ENCODE data around the gene CFAP46.
"Not testable (repeated sequence)": the region's sequence is repeated elsewhere in the genome, so short reads cannot be mapped to it uniquely, and the experiment has no call there.

CFAP46 gene

GRCh38 chr10:132844069-132844809 lies 98.1 kb downstream of the CFAP46 start:
- DNase-seq (ENCODE audit: low spot score), result no peak

- not testable (repeated sequence) for DNase-seq (ENCODE audit: low spot score)
Measured at GRCh38 chr10:132843276-132843675, 99.1 kb downstream of the CFAP46 start.

GRCh38 chr10:132842397-132842796 lies 100.0 kb downstream of the CFAP46 start:
- DNase-seq (ENCODE audit: low spot score), result no peak

GRCh38 chr10:132841615-132841975 lies 100.8 kb downstream of the CFAP46 start:
- no peak for DNase-seq (ENCODE audit: low spot score)

- no peak for DNase-seq (ENCODE audit: low spot score)
Measured at GRCh38 chr10:132840698-132841614, 101.4 kb downstream of the CFAP46 start.

DNA sequence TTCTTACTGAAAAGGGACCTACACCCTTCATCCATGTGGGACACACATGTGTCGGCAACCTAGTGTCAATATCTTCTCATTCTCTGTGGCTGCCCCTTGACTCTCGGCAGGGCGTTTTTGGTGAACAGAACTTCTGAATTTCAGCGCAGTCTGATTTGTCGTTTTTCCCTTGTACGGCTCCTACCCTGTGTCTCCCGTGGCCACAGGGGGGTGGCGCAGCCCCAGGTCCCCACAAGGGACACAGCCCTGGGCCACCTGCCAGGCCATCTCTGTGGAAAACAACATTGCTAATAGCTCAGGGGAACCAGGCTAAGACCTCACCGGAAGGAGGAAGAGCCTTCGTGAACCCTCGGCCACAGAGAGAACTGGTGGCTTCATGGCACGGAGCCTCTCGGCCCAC lies 103.3 kb downstream of the CFAP46 start:
- DNase-seq (ENCODE audit: low spot score), result no peak

GRCh38 chr10:132838346-132838970 lies 103.9 kb downstream of the CFAP46 start:
- DNase-seq (ENCODE audit: low spot score), result peak; percentile 39

DNA sequence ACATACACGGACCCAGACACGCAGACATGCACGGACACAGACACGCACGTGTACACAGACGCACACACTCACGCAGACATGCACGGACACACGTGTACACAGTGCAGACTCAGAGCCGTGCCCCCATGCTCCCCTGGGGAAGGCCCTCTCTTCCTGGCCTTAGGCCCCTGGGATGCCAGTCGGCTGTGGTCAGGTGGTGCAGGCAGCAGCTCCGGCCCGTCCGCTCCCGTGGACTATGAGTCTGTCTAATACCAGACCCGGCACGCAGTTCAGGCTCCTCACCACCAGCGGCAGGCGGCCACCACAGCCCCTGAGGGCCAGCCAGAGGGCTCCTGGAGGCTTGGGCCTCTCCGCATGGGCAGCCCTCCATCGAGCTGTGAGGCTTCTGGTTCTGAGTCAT lies 104.5 kb downstream of the CFAP46 start:
- peak; percentile 42 for DNase-seq (ENCODE audit: low spot score)

- peak; percentile 71 for DNase-seq (ENCODE audit: low spot score)
Measured at GRCh38 chr10:132836832-132837540, 105.4 kb downstream of the CFAP46 start.

- DNase-seq (ENCODE audit: low spot score), result peak; percentile 47
Measured at GRCh38 chr10:132836248-132836831, 106.0 kb downstream of the CFAP46 start.

GRCh38 chr10:132835848-132836233 lies 106.5 kb downstream of the CFAP46 start:
- no peak for DNase-seq (ENCODE audit: low spot score)

- peak; percentile 39 for DNase-seq (ENCODE audit: low spot score)
Measured at GRCh38 chr10:132834891-132835847, 107.2 kb downstream of the CFAP46 start.

GRCh38 chr10:132834311-132834761 lies 108.0 kb downstream of the CFAP46 start:
- DNase-seq (ENCODE audit: low spot score), result no peak

DNA sequence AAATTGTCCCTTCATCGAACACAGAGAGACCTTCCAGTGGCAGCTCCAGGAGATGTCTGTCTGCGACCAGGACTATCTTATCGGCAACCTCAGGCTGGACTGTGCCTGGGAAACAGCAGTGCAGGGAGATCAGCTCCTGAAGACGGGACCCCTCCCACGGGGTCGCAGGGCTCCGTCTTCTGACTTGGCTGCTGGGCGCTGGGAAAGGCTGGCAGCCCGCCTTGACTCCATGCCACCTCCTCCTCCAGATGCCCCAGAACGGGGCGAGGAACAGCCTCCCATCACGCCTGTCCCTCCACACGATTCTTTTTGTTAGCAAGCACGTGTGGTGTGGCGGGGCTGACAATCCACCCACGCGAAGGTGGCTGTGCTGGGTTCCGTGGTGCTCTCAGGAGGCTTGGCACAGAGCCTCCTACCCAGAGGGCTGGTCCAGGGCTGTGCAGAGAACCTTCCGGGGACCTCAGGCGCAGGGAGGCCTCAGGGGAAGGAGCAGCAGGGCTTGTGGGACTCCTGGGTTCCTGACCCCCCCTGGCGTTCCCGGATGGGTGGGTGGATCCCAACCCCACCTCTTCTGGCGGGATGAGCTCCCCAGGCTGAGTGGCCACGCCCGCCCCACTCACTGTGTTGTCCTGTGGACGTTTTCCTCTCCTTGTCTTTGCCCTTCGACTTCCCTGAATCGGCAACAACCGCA lies 108.8 kb downstream of the CFAP46 start:
- peak; percentile 39 for DNase-seq (ENCODE audit: low spot score)

DNA sequence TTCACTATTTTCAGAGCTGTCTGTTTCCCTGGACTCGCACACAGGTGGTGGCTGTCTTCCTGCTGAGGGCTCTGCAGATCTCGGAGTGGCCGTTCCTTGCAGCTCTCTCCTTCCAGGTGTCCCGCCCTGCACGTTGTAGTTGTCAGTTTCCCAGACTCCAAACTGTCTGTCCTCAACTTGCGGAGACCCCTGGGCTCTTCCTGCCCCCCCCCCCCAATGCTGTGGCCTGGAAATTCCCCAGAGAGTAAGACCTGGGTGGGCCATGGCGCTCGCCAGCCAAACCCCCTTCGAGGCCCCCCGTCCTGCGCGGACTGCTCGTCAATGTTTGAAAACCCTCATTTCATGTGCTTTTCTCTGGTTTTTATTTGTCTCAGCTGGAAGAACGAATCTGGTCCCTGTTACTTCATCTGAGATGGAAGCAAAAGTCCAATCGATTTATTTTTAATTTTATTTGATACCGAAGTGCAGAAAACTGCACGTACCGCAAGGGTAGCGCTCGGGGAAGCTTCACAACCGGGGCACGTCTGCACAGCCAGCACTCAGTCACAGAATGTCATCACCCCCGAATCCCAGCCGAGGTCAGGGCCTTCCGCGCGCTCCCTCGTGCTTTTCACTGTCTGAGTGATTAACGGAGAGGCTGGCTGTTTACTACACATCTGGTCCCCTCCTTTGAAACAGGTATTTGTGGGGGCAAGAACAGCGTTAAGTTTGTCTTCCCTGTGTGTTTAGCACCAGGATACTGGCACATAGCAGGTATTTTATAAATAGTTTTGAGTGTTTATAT lies 110.0 kb downstream of the CFAP46 start:
- DNase-seq (ENCODE audit: low spot score), result no peak

DNA sequence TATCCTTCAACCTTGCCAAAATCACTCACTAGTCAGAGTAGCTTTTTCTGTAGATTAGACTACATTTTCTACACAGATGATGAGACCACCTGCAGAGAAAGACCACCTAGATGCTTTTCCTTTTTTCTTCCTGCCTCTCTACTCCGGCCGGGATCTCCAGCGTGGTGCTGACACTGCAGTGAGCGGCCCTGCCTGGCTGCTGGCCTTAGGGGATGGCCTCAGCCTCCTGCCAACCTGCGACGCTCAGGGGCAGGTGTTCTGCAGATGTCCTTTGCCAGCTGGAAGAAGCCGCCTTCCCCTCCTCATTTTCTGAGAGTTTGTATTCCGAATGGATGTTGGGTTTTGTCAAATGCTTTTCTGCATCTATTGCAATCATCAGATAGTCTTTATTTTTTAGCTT lies 113.0 kb downstream of the CFAP46 start:
- DNase-seq (ENCODE audit: low spot score), result no peak

- no peak for DNase-seq (ENCODE audit: low spot score)
Measured at GRCh38 chr10:132828681-132829080, 113.7 kb downstream of the CFAP46 start.

DNA sequence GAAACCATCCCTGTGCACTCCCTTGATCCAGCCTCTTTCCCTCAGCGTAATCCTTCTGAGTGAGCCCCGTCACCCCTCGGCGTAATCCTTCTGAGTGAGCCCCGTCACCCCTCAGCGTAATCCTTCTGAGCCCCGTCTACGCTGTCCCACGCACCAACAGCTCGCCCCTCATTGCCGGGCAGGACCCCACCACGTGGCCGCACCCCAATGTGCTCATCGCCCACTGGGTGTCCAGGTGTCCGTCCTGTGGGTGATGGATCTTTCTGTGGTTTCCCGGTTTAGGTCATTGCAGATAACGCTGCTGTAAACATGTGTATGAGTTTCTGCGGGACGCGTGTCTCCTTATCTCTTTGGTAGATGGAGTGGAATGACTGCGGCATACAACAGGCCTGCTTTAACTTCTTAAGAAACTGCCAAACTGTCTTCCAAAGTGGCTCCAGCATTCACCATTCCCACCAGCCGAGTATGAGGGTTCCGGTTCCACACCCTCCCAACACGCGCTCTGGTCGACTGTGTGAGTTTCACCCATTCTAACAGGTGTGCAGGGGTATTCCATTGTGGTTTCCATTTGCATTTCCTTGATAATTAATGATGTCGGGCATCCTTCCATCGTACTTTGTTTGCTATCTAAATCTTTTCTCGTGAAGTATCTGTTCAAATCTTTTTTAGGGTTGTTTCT lies 114.4 kb downstream of the CFAP46 start:
- DNase-seq (ENCODE audit: low spot score), result no peak

DNA sequence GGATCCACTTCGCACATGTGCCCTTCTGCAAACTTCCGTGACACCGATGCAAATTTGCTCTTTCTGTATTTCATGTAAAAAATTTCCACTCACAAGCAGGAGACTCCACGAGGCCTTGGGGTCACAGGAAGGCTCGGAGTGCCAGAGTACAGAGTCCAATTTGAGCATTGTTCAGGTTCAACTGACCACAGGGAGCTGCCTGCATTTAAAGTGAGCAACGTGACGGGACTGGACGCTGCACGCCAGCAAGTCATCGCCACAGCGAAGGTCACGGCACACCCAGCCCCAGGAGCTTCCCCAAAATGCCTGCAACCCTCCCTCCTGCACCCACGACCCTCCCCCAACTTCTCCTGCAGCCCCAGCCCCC lies 115.0 kb downstream of the CFAP46 start:
- no peak for DNase-seq (ENCODE audit: low spot score)
